BJ (cell line): Measurements from ENCODE around the gene HTRA3. TPM values are rescaled to one million over a fixed set of nuclear protein-coding genes. Genes with fewer than 3 reads are reported as not detected.

Experiments
- CTCF ChIA-PET: fragments of 350-600 bp; formaldehyde crosslinking; extraction: SDS; loops from one replicate; lab custom pipeline; 2021; ENCODE audit warnings: antibody characterized with exemption, inconsistent platforms; lab: Yijun Ruan, JAX
- POLR2A ChIA-PET: fragments of 300-600 bp; sonication (Branson Sonifier 250); formaldehyde crosslinking; extraction: SDS; loops from one replicate; lab custom pipeline; 2021; ENCODE audit warnings: antibody characterized with exemption; lab: Charles Lee
- DNase-seq: peaks from one replicate; pipeline ENCODE4 v3.0.0-alpha.2; 2011; ENCODE audit warnings: low read depth
- H3K27me3 ChIP-seq: 2 replicates; pipeline ENCODE4 v1.6.0; 2011; ENCODE audit warnings: low read length; ENCODE audit not compliant: control insufficient read depth, insufficient read depth
- H3K36me3 ChIP-seq: 2 replicates; pipeline ENCODE4 v1.5.1; 2011; ENCODE audit warnings: low read length; ENCODE audit not compliant: control insufficient read depth, insufficient read depth
- H3K4me3 ChIP-seq: 2 replicates; pipeline ENCODE4 v1.5.1; 2011; ENCODE audit warnings: low read depth, mild to moderate bottlenecking, control low read depth, low read length
- CTCF ChIP-seq: IDR thresholded peaks from 2 replicates; pipeline ENCODE4 v1.5.1; 2011; ENCODE audit warnings: low read depth, mild to moderate bottlenecking, control low read depth, inconsistent platforms, low read length, moderate library complexity; ENCODE audit not compliant: insufficient read depth
- polyA plus RNA-seq: library from polyadenylated mRNA; depleted of rRNA; stranded (reverse); fragments of >200 nt; gene quantifications from 2 replicates; pipeline ENCODE4 v1.2.3, GENCODE V29; 2011

Gene HTRA3
- polyA plus RNA-seq, 1 experiment = 5.7 TPM

- CTCF ChIA-PET = no interaction called here
- Histone ChIP-seq H3K4me3 (no peak overlapping the region), H3K27me3 (no peaks in the 10 kb centered on the region), H3K36me3 (no peaks in the 10 kb centered on the region)
- POLR2A ChIA-PET = no interaction called here
- no peak for DNase-seq
- TF ChIP-seq CTCF = no peak
These were observed 25.2 kb downstream of the HTRA3 start for GRCh38 chr4:8294775-8295174.

GRCh38 chr4:8295471-8295870, 25.9 kb downstream of the HTRA3 start:
- Histone ChIP-seq H3K4me3 (no peak overlapping the region), H3K36me3 (no peaks in the 10 kb centered on the region), H3K27me3 (no peaks in the 10 kb centered on the region)
- ChIA-PET CTCF (no interaction called here), POLR2A (no interaction called here)
- no peak for DNase-seq
- TF ChIP-seq CTCF = no peak

GRCh38 chr4:8296491-8296890, 26.9 kb downstream of the HTRA3 start:
- ChIA-PET CTCF (no interaction called here), POLR2A (no interaction called here)
- TF ChIP-seq CTCF = no peak

GRCh38 chr4:8297141-8297601, 27.6 kb downstream of the HTRA3 start:
- DNase-seq = no peak
- no peaks in the 10 kb centered on the region for H3K36me3 ChIP-seq
- H3K27me3 ChIP-seq = no peaks in the 10 kb centered on the region
- TF ChIP-seq CTCF = no peak
- CTCF ChIA-PET = no interaction called here
- H3K4me3 ChIP-seq = no peak overlapping the region
- POLR2A ChIA-PET = no interaction called here

More at GRCh38 chr4:8296491-8296890, 26.9 kb downstream of the HTRA3 start:
- Histone ChIP-seq H3K4me3 (no peak overlapping the region), H3K36me3 (no peaks in the 10 kb centered on the region), H3K27me3 (no peaks in the 10 kb centered on the region)
- DNase-seq = no peak

- H3K4me3 ChIP-seq = no peak overlapping the region
- no peak for TF ChIP-seq CTCF
- ChIA-PET CTCF (no interaction called here), POLR2A (no interaction called here)
- no peaks in the 10 kb centered on the region for H3K27me3 ChIP-seq
- H3K36me3 ChIP-seq = no peaks in the 10 kb centered on the region
- no peak for DNase-seq
These were observed 28.3 kb downstream of the HTRA3 start for GRCh38 chr4:8297691-8298485.
